Small intestine (tissue), 7 donors: ENCODE results near the gene ARID3B. TPM values are rescaled to one million over a fixed set of nuclear protein-coding genes. Genes with fewer than 3 reads are reported as not detected.

Source experiments
- DNase-seq, 2 donors: peaks; one replicate each; pipeline versions ENCODE4 v3.0.0 to v3.0.0-alpha.2; 2013
- FAIRE-seq: peaks from 2 replicates; lab custom pipeline; 2012; peaks lifted over from hg19 to GRCh38; lab: Jason Lieb, UNC
- H3K27ac ChIP-seq, 3 donors: one replicate each; pipeline ENCODE4 v1.5.1; 2013; ENCODE audit warnings: low read length in 2 of 3, mild to moderate bottlenecking in 2 of 3, control low read depth in 1 of 3, inconsistent platforms in 1 of 3, low read depth in 1 of 3, moderate library complexity in 1 of 3
- H3K27me3 ChIP-seq, 3 donors: one replicate each; pipeline ENCODE4 v1.6.1; 2013; ENCODE audit warnings: low read length in 3 of 3, inconsistent platforms in 1 of 3; ENCODE audit not compliant: control insufficient read depth in 3 of 3, insufficient read depth in 3 of 3
- H3K36me3 ChIP-seq, 3 donors: one replicate each; pipeline ENCODE4 v1.6.1; 2013; ENCODE audit warnings: low read length in 3 of 3, inconsistent platforms in 1 of 3, low read depth in 1 of 3, mild to moderate bottlenecking in 1 of 3, moderate library complexity in 1 of 3; ENCODE audit not compliant: control insufficient read depth in 3 of 3, insufficient read depth in 2 of 3
- H3K4me1 ChIP-seq, 3 donors: one replicate each; pipeline ENCODE4 v1.6.1; 2013; ENCODE audit warnings: low read length in 2 of 3, inconsistent platforms in 1 of 3, low read depth in 1 of 3, mild to moderate bottlenecking in 1 of 3, moderate library complexity in 1 of 3; ENCODE audit not compliant: control insufficient read depth in 3 of 3, insufficient read depth in 2 of 3
- H3K4me3 ChIP-seq, 3 donors: one replicate each; pipeline ENCODE4 v1.5.1; 2013; ENCODE audit warnings: low read length in 3 of 3, control low read depth in 1 of 3, inconsistent platforms in 1 of 3, low read depth in 1 of 3, mild to moderate bottlenecking in 1 of 3, moderate library complexity in 1 of 3
- H3K9me3 ChIP-seq, 2 donors: one replicate each; pipeline ENCODE4 v1.6.1; 2013; ENCODE audit warnings: low read depth in 1 of 2, low read length in 1 of 2; ENCODE audit not compliant: control insufficient read depth in 2 of 2, insufficient read depth in 1 of 2
- WGBS, 3 donors: extraction: QIAGEN DNeasy Blood & Tissue Kit; methylation state at CpG; one replicate each; pipeline ENCODE4 v1.1.7; 2013; 5-methylcytosine and 5-hydroxymethylcytosine counted together
- polyA plus RNA-seq, 4 donors: library from polyadenylated mRNA; stranded (reverse) in 3 of 4; unstranded in 1 of 4; fragments of 200-250 nt in 3 of 4; fragments of 120-200 nt in 1 of 4; gene quantifications; one replicate each; pipeline versions ENCODE4 v1.2.1 to v1.2.3, GENCODE V29; 2013
- donor health status: healthy with polysubstance abuse.
- donor health status: control.
- donor health status: control.
- donor health status: Bipolar disorder and iron deficiency.
- donor health status: healthy.

Gene ARID3B
- polyA plus RNA-seq, 4 donors = 4.0 to 11.3 (median 5.4) TPM

DNA sequence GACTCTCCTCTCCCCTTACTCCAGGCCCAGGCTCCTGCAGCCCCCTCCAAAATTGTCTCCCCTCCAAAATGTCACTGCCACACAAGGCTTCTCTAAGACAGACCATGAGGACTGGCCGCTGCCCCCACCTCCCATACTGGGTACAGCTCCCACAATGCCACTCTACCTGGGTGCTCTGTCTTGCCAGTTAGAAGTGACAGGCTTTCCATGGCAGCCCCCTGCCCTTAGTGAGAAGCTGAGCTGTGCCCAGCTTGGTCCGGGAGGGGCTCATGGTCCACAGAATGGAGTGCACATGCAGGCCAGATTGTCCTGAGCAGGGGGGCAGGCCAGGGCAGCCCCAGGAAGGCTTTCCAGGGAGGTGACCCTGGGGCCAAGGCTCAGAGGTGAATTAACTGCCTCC is 71.7 kb downstream of the ARID3B start:
- peaks cover 0 to 33% (median 6%) of the 10 kb centered on the region in 3 donors for H3K4me1 ChIP-seq
- H3K27ac ChIP-seq = no peak overlapping the region
- FAIRE-seq = no peak
- WGBS, 3 donors = 78 to 84% (median 79%) methylated on average over 2 of the region's 2 CpGs
- H3K4me3 ChIP-seq = no peak overlapping the region
- no peaks in the 10 kb centered on the region for H3K9me3 ChIP-seq
- peaks cover 0 to 13% (median 0%) of the 10 kb centered on the region in 3 donors for H3K36me3 ChIP-seq
- no peak for DNase-seq
- no peaks in the 10 kb centered on the region for H3K27me3 ChIP-seq

DNA sequence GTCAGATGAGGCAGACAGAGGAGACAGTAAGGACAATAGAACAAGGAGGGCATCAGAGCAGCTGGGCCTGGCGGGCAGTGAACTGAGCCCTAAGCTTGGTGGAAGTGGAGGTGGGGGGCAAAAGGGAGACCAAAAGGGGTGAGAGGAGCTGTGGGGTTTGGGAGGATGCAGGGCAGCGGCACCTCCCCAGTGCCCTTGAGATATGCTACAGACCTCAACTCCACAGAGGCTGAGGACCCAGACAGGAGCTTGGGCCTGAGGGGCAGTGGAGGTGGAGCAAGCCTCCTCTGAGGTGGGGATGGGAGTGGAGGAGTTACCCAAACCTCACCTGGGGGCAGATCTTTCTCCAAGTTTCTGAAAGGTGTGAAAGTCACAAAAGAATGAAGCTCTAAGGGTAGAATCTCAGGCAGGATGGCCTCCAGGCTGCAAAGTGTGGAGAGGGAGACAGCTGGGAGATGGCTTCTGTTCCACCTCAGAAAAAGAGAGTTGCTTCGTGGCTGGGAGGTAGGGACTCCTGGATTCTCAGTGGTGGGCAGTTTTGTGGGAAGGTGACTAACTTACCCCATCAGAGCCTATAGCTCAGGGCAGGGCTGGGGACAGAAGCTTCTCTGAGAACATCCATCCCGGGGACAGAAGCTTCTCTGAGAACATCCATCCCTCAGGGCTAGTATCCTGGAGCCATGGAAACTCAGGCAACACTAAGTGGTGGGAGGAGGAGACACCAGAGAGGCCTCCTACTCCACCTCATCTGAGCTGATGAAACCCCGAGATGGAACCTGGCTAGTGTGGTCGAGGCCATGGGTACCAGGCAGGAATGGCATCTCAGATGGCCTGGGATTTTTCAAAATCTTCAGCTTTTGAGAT is 72.3 kb downstream of the ARID3B start:
- H3K9me3 ChIP-seq = no peaks in the 10 kb centered on the region
- no peak for DNase-seq
- H3K4me3 ChIP-seq = no peak overlapping the region
- no peaks in the 10 kb centered on the region for H3K27me3 ChIP-seq
- H3K4me1 ChIP-seq = peaks cover 0 to 40% (median 11%) of the 10 kb centered on the region in 3 donors
- WGBS, 3 donors = 49 to 62% (median 53%) methylated on average over 6 of the region's 6 CpGs
- FAIRE-seq = no peak
- peaks cover 0 to 18% (median 0%) of the 10 kb centered on the region in 3 donors for H3K36me3 ChIP-seq
- no peak overlapping the region for H3K27ac ChIP-seq

DNA sequence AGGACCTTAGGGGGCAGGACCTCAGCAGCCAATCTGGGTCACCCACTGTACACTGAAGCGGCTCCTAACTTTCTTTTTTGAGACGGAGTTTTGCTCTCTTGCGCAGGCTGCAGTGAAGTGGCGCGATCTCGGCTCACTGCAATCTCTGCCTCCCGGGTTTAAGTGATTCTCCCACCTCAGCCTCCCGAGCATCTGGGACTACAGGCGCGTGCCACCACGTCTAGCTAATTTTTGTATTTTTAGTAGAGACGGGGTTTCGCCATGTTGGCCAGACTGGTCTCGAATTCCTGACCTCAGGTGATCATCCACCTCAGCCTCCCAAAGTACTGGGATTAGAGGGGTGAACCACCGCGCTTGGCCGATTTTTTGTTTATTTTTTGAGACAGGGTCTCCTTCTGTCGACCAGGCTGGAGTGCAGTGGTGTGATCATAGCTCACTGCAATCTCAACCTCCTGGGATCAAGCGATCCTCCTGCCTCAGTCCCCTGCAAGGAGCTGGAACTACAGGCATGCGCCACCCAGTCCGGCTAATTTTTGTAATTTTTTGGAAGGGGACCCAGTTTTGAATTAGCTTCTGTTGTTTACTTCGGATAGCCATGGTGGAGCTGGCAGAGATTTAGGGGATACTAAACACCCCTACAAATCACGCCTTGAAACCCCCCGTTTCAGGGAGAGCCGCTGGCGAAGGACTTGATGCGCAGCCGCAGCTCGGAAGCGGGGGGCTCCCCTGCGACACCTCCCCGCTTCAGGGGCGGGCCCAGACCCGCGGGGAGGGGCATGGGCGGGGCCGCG is 73.1 kb downstream of the ARID3B start:
- Histone ChIP-seq H3K27me3 (no peaks in the 10 kb centered on the region), H3K4me3 (peak overlapping the region in 2 of 3 donors; percentile 92 to 100), H3K4me1 (peaks cover 0 to 40% (median 11%) of the 10 kb centered on the region in 3 donors), H3K27ac (peak overlapping the region in 2 of 3 donors; percentile 32 to 98), H3K9me3 (no peaks in the 10 kb centered on the region), H3K36me3 (peaks cover 0 to 22% (median under 1%) of the 10 kb centered on the region in 3 donors)
- WGBS, 3 donors = 24 to 35% (median 28%) methylated on average over 37 to 38 of the region's 38 CpGs
- FAIRE-seq (no peak), DNase-seq (no peak)

DNA sequence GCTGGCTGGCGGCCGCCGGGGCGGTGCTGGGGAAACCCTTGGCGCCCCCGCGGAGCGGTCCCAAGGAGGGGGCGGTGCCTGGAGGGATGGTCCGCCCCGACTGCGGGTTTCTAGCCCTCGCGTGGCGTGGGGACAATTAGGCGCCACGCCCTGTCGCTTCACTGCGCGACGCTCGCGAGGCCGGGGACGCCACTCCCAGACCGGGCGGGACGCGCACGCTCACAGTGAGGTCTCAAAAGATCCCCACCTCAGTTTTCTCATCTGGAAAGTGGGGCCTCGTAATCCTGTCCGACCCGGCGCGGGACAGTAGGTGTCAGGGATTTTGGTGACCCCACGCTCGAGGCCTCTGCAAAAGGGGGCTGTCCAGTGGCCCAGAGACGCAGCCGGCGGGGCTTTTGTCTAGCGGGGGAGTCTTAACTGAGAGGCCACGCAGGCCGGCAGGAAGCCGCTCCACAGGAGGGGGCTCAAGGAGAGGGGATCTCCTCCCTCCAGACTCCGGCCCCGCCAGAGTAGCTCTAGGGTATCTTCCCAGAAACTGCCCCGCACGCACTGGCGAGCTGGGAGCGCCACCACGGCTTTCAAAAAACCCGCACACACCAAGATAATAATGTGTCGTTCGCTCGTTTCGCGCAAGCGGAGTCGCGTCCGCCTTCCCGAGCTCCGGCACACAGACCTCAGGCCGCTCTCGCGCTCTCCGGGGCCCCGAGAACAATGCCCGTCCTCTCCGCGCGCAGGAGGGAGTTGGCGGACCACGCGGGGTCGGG is 73.9 kb downstream of the ARID3B start:
- 0% methylated on average over 72 to 76 of the region's 76 CpGs for WGBS, 3 donors
- FAIRE-seq = no peak
- peak overlapping the region; percentile 86 to 98 (median 96) for H3K27ac ChIP-seq
- peaks cover 0 to 36% (median 11%) of the 10 kb centered on the region in 3 donors for H3K4me1 ChIP-seq
- H3K4me3 ChIP-seq = peak overlapping the region; percentile 56 to 100 (median 92)
- peaks cover under 1 to 25% (median 2%) of the 10 kb centered on the region in 3 donors for H3K36me3 ChIP-seq
- peak; percentile 76 to 89 for DNase-seq
- H3K27me3 ChIP-seq = no peaks in the 10 kb centered on the region
- no peaks in the 10 kb centered on the region for H3K9me3 ChIP-seq

DNA sequence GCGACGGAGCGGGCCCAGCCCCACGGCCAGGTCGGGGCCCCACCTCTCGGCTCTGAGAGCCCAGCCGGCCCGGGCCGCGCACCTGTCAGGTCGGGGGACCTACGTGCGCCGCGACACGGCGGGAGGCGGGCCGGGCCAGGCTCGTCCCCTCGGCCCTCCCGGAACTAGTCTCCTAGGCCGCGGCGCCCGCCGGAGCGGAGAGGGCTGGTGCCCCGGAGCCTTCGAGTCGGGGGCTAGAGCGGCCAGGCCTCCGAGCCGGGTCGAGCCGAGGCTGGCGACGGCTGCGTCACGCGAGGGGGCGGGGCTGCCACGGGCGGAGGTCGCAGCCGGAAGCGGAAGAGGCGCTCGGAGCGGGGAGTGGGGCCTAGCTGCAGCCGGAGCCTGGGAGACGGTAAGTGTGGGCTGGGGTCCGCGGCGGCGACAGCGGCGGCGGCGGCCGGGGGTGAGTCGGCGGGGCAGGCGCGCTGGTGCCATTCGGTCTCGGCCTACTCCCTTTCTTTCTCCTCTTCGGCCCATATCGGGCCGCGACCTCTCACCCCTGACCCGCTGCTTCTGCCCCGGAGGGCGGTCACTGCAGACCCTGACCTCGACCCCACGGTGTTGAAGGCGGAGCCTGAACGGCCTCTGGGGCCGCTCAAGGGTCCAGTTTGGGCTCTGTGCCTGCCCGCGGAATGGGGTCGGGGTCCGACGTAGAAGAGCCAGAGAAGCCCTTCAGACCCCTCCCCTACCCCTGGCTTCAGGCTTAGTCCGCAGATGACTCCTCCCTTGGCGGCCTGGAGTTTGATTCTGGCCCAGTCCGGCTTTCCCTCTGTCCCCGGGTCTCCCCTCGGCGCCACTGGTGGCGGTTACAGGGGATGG is 74.7 kb downstream of the ARID3B start, which contains the start of gene CLK3:
CLK3 (plus strand) TSS at position 329 of the 858 bp plus-strand sequence. CDS start 3,361 bp downstream, outside the sequence.
- Histone ChIP-seq H3K4me3 (peak within 1 kb of the TSS; percentile 92 to 100 (median 93)), H3K27me3 (no peaks in the 10 kb centered on the region), H3K9me3 (no peaks in the 10 kb centered on the region), H3K36me3 (peaks cover 4 to 34% (median 8%) of the 10 kb centered on the region in 3 donors), H3K4me1 (peaks cover 0 to 28% (median 11%) of the 10 kb centered on the region in 3 donors), H3K27ac (peak within 1 kb of the TSS; percentile 96 to 98 (median 97))
- DNase-seq = peak; percentile 94 to 99
- FAIRE-seq = no peak
- WGBS, 3 donors = 0 to 1% (median 1%) methylated on average over 76 to 91 of the region's 91 CpGs

DNA sequence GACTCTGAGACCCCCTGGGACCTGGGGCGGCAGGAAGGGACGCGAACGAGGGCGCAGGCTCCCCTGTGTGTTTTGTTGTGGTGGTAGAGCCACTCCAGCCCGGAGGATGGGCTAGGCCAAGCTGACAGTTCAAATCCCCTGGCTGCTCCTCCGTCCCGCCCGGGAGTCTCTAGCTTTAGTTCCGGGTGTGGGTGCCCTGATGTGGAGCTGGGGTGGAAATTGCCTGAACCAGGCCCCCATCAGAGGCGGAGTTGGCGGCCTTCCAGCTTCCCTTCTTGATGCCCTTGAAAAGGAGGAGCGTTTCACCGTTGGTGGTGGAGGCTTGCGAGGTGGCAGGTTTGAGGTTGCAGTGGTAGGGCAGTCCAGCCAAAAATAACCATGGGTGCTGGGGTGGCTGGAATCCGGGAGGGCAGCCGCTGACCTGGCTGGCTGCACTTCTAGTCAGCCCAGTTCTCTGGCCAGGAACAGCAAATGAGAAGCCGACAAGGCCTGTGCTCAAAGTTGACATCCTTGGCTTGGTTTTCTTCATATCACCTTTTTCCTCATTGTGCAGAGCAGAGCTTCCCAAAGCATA is 75.4 kb downstream of the ARID3B start:
- no peak for FAIRE-seq
- Histone ChIP-seq H3K4me1 (peaks cover 0 to 26% (median 11%) of the 10 kb centered on the region in 3 donors), H3K4me3 (peak overlapping the region; percentile 92 to 100 (median 93)), H3K27me3 (no peaks in the 10 kb centered on the region), H3K27ac (peak overlapping the region; percentile 96 to 98 (median 97)), H3K9me3 (no peaks in the 10 kb centered on the region), H3K36me3 (peaks cover 5 to 41% (median 10%) of the 10 kb centered on the region in 3 donors)
- WGBS, 3 donors = 0 to 2% (median 1%) methylated on average over 18 of the region's 18 CpGs
- DNase-seq = peak; percentile 81 to 87

DNA sequence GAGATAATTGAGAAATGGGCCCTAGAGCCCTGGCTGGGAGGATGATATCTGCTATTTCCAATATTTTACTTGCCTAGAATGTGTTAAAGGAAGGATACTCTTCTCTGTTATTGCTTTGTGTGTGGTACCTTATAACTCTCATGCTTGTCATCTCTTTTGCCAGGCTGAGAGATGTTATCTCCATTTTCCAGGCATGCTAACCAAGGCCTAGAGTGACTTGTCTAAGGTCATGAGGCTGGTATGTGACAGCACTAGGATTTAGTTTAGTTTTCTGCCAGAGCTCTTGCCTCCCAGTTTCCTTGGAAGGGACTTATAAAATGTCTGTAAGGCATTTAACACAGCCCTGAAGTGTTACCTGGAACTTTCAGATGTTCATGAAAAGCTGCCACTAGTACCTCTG is 76.0 kb downstream of the ARID3B start:
- H3K27ac ChIP-seq = no peak overlapping the region
- FAIRE-seq = no peak
- no peak for DNase-seq
- peak overlapping the region in 2 of 3 donors; percentile 92 to 100 for H3K4me3 ChIP-seq
- H3K4me1 ChIP-seq = peaks cover 0 to 26% (median 11%) of the 10 kb centered on the region in 3 donors
- peaks cover 9 to 46% (median 12%) of the 10 kb centered on the region in 3 donors for H3K36me3 ChIP-seq
- H3K9me3 ChIP-seq = no peaks in the 10 kb centered on the region
- H3K27me3 ChIP-seq = no peaks in the 10 kb centered on the region
